Karpas-422 (cell line): ENCODE results near the gene TTC4. TPM values are rescaled to one million over a fixed set of nuclear protein-coding genes. Genes with fewer than 3 reads are reported as not detected.

Experiments used
- DNase-seq: peaks from one replicate; pipeline ENCODE4 v3.0.0-alpha.2; 2015
- H2AFZ ChIP-seq: fragments of 200-600 bp; sonication (generic); 2 replicates; pipeline ENCODE4 v1.6.1; 2014; ENCODE audit warnings: antibody characterized with exemption, low read length, mixed read lengths
- H3K27ac ChIP-seq: fragments of 200-600 bp; sonication (generic); 2 replicates; pipeline ENCODE4 v1.5.1; 2014; ENCODE audit warnings: mild to moderate bottlenecking, low read length, moderate library complexity
- H3K27me3 ChIP-seq: fragments of 200-600 bp; sonication (generic); 2 replicates; pipeline ENCODE4 v1.6.1; 2014; ENCODE audit warnings: low read length, mixed read lengths
- H3K36me3 ChIP-seq: fragments of 200-600 bp; sonication (generic); 2 replicates; pipeline ENCODE4 v1.6.1; 2014; ENCODE audit warnings: low read length, mixed read lengths; ENCODE audit not compliant: insufficient read depth
- H3K4me1 ChIP-seq: fragments of 200-600 bp; sonication (generic); 2 replicates; pipeline ENCODE4 v1.6.1; 2014; ENCODE audit warnings: mild to moderate bottlenecking, low read length, mixed read lengths
- H3K4me2 ChIP-seq: fragments of 200-600 bp; sonication (generic); 2 replicates; pipeline ENCODE4 v1.6.1; 2014; ENCODE audit warnings: low read length, low read depth, mild to moderate bottlenecking; ENCODE audit not compliant: poor library complexity, severe bottlenecking
- H3K4me3 ChIP-seq: fragments of 200-600 bp; sonication (generic); 2 replicates; pipeline ENCODE4 v1.5.1; 2014; ENCODE audit warnings: mild to moderate bottlenecking, antibody characterized with exemption, low read length, mixed read lengths
- H3K79me2 ChIP-seq: fragments of 200-600 bp; sonication (generic); 2 replicates; pipeline ENCODE4 v1.6.1; 2014; ENCODE audit warnings: mild to moderate bottlenecking, low read length, mixed read lengths
- H3K9ac ChIP-seq: fragments of 200-600 bp; sonication (generic); 2 replicates; pipeline ENCODE4 v1.6.0; 2014; ENCODE audit warnings: low read length
- H3K9me2 ChIP-seq: fragments of 200-600 bp; sonication (generic), shearing (Covaris generic); replicated peaks from 2 replicates; pipeline ENCODE4 v1.6.0; 2014; ENCODE audit warnings: mild to moderate bottlenecking, low read length, moderate library complexity; ENCODE audit not compliant: insufficient read depth
- H3K9me3 ChIP-seq: fragments of 300-700, 200-600 bp; sonication (generic); 2 replicates; pipeline ENCODE4 v1.6.1; 2014; ENCODE audit warnings: low read length, mixed read lengths
- H4K20me1 ChIP-seq: fragments of 200-600 bp; sonication (generic); 2 replicates; pipeline ENCODE4 v1.6.1; 2014; ENCODE audit warnings: mild to moderate bottlenecking, antibody characterized with exemption, low read length, low read depth; ENCODE audit not compliant: insufficient read depth
- total RNA-seq: library from RNA; depleted of rRNA; stranded (reverse); fragments of >200 nt; shearing (Covaris generic); gene quantifications from 2 replicates; pipeline ENCODE4 v1.2.3, GENCODE V29; 2014; ENCODE audit warnings: low replicate concordance

The TTC4 gene
- total RNA-seq, 1 experiment from 2014 or later = 26.5 TPM

DNA sequence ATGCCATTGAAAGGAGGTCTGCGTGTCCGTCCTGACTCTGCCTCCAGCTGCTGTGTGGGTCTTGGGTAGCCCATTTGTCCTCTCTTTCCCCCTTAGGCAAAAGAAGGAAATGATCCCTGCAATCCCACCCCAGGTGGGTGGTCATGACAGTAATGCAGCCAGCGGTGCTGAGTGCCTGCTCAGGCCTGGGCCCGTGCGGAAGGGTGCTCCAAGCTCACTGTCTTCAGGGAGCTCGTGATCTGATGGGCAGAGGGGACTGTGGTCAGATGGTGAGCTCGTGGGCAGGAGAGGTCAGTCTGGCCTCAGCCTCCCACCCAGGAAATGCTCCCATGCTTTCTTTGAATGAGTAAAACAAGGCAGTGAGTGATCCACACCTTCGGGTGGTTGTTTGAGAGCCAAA is 35.3 kb upstream of the TTC4 start:
- no peak overlapping the region for H3K9ac ChIP-seq
- no peaks in the 10 kb centered on the region for H3K4me1 ChIP-seq
- no peaks in the 10 kb centered on the region for H3K27me3 ChIP-seq
- H2AFZ ChIP-seq = no peak overlapping the region
- H3K9me3 ChIP-seq = no peaks in the 10 kb centered on the region
- no peaks in the 10 kb centered on the region for H3K9me2 ChIP-seq
- H3K4me2 ChIP-seq = no peak overlapping the region
- no peak overlapping the region for H3K4me3 ChIP-seq
- no peak overlapping the region for H3K27ac ChIP-seq
- DNase-seq = no peak
- no peaks in the 10 kb centered on the region for H3K79me2 ChIP-seq
- no peaks in the 10 kb centered on the region for H4K20me1 ChIP-seq
- no peaks in the 10 kb centered on the region for H3K36me3 ChIP-seq

GRCh38 chr1:54681358-54681757 is 34.3 kb upstream of the TTC4 start:
- Histone ChIP-seq H2AFZ (no peak overlapping the region), H3K9ac (no peak overlapping the region), H3K79me2 (no peaks in the 10 kb centered on the region), H3K27ac (no peak overlapping the region), H4K20me1 (no peaks in the 10 kb centered on the region), H3K9me2 (no peaks in the 10 kb centered on the region), H3K27me3 (no peaks in the 10 kb centered on the region), H3K4me1 (no peaks in the 10 kb centered on the region), H3K9me3 (no peaks in the 10 kb centered on the region), H3K4me2 (no peak overlapping the region), H3K36me3 (no peaks in the 10 kb centered on the region), H3K4me3 (no peak overlapping the region)
- DNase-seq = peak; percentile 46

- H3K27ac ChIP-seq = no peak overlapping the region
- H3K9ac ChIP-seq = no peak overlapping the region
- H4K20me1 ChIP-seq = no peaks in the 10 kb centered on the region
- no peak for DNase-seq
- no peak overlapping the region for H3K4me3 ChIP-seq
- no peak overlapping the region for H3K4me2 ChIP-seq
- no peaks in the 10 kb centered on the region for H3K9me3 ChIP-seq
- H3K4me1 ChIP-seq = no peaks in the 10 kb centered on the region
- H2AFZ ChIP-seq = no peak overlapping the region
- no peaks in the 10 kb centered on the region for H3K9me2 ChIP-seq
- H3K27me3 ChIP-seq = no peaks in the 10 kb centered on the region
- no peaks in the 10 kb centered on the region for H3K36me3 ChIP-seq
- H3K79me2 ChIP-seq = no peaks in the 10 kb centered on the region
Observed at GRCh38 chr1:54683453-54683852, 32.2 kb upstream of the TTC4 start.

- Histone ChIP-seq H3K27ac (no peak overlapping the region), H3K9ac (no peak overlapping the region), H3K27me3 (no peaks in the 10 kb centered on the region), H3K9me3 (no peaks in the 10 kb centered on the region), H3K4me1 (no peaks in the 10 kb centered on the region), H3K79me2 (no peaks in the 10 kb centered on the region), H2AFZ (no peak overlapping the region), H3K4me3 (no peak overlapping the region), H3K36me3 (no peaks in the 10 kb centered on the region), H3K4me2 (no peak overlapping the region), H4K20me1 (no peaks in the 10 kb centered on the region), H3K9me2 (no peaks in the 10 kb centered on the region)
- DNase-seq = no peak
Observed at GRCh38 chr1:54685335-54685905, 30.2 kb upstream of the TTC4 start.

- H3K4me1 ChIP-seq = no peaks in the 10 kb centered on the region
- no peak overlapping the region for H3K27ac ChIP-seq
- no peak overlapping the region for H3K4me3 ChIP-seq
- H3K36me3 ChIP-seq = no peaks in the 10 kb centered on the region
- no peaks in the 10 kb centered on the region for H3K79me2 ChIP-seq
- no peak overlapping the region for H3K9ac ChIP-seq
- H3K9me3 ChIP-seq = no peaks in the 10 kb centered on the region
- no peaks in the 10 kb centered on the region for H3K27me3 ChIP-seq
- H4K20me1 ChIP-seq = no peaks in the 10 kb centered on the region
- DNase-seq = no peak
- H2AFZ ChIP-seq = no peak overlapping the region
- H3K4me2 ChIP-seq = no peak overlapping the region
- H3K9me2 ChIP-seq = no peaks in the 10 kb centered on the region
Observed at GRCh38 chr1:54686155-54686554, 29.5 kb upstream of the TTC4 start.

GRCh38 chr1:54694771-54695170 is 20.9 kb upstream of the TTC4 start:
- Histone ChIP-seq H2AFZ (no peak overlapping the region), H3K4me3 (no peak overlapping the region), H3K27me3 (no peaks in the 10 kb centered on the region), H3K36me3 (no peaks in the 10 kb centered on the region), H3K9me3 (no peaks in the 10 kb centered on the region), H3K9ac (no peak overlapping the region), H3K4me1 (no peaks in the 10 kb centered on the region), H4K20me1 (no peaks in the 10 kb centered on the region), H3K27ac (no peak overlapping the region), H3K79me2 (no peaks in the 10 kb centered on the region), H3K9me2 (no peaks in the 10 kb centered on the region), H3K4me2 (no peak overlapping the region)
- DNase-seq = no peak

GRCh38 chr1:54695221-54695620 is 20.4 kb upstream of the TTC4 start:
- DNase-seq = no peak
- Histone ChIP-seq H3K27me3 (no peaks in the 10 kb centered on the region), H3K9ac (no peak overlapping the region), H3K79me2 (no peaks in the 10 kb centered on the region), H3K27ac (no peak overlapping the region), H3K4me3 (no peak overlapping the region), H3K4me2 (no peak overlapping the region), H2AFZ (no peak overlapping the region), H4K20me1 (no peaks in the 10 kb centered on the region), H3K36me3 (no peaks in the 10 kb centered on the region), H3K4me1 (no peaks in the 10 kb centered on the region), H3K9me2 (no peaks in the 10 kb centered on the region), H3K9me3 (no peaks in the 10 kb centered on the region)

DNA sequence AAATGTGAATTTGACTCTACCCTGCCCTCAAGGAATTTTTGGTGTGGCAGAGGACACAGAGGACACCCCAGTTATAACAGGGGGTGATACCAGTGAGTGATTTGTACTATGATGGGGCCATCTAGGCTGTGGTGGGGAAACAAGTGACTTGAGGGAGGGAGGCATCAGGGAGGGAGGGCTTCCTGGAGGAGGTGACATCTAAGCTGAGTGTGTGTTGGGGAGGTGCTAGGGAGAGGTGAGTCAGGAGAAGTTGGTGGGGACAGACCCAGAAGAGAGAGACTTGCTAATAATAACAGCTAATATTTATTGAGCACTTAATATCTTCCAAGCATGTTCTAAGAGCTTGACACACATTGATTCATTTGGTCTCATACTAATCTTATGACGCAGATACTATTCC is 19.9 kb upstream of the TTC4 start:
- no peaks in the 10 kb centered on the region for H3K9me2 ChIP-seq
- H3K79me2 ChIP-seq = no peaks in the 10 kb centered on the region
- no peak overlapping the region for H2AFZ ChIP-seq
- H3K27ac ChIP-seq = no peak overlapping the region
- H3K9me3 ChIP-seq = no peaks in the 10 kb centered on the region
- no peaks in the 10 kb centered on the region for H3K4me1 ChIP-seq
- H3K4me2 ChIP-seq = no peak overlapping the region
- H3K9ac ChIP-seq = no peak overlapping the region
- H3K36me3 ChIP-seq = no peaks in the 10 kb centered on the region
- DNase-seq = no peak
- no peaks in the 10 kb centered on the region for H3K27me3 ChIP-seq
- no peaks in the 10 kb centered on the region for H4K20me1 ChIP-seq
- no peak overlapping the region for H3K4me3 ChIP-seq

DNA sequence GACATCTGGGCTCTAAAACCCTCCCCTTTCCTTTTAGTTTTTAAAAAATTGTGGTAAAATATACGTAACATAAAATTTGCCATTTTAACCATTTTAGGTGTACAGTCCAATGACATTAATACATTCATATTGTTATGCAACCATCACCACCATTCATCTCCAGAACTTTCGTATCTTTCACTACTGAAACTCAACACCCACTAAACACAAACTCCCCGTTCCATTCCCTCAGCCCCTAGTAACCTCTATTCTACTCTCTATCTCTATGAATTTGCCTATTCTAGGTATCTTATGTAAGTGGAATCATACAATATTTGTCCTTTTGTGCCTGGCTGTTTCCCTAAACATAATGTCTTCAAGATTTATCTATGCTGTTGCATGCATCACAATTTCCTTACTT is 19.4 kb upstream of the TTC4 start:
- DNase-seq = no peak
- no peaks in the 10 kb centered on the region for H4K20me1 ChIP-seq
- H3K4me2 ChIP-seq = no peak overlapping the region
- H3K4me1 ChIP-seq = no peaks in the 10 kb centered on the region
- H3K9me3 ChIP-seq = no peaks in the 10 kb centered on the region
- H3K9ac ChIP-seq = no peak overlapping the region
- H3K79me2 ChIP-seq = no peaks in the 10 kb centered on the region
- H3K4me3 ChIP-seq = no peak overlapping the region
- H3K9me2 ChIP-seq = no peaks in the 10 kb centered on the region
- no peaks in the 10 kb centered on the region for H3K27me3 ChIP-seq
- H3K27ac ChIP-seq = no peak overlapping the region
- H2AFZ ChIP-seq = no peak overlapping the region
- H3K36me3 ChIP-seq = no peaks in the 10 kb centered on the region
